Measurements from ENCODE around the gene CEP350. TPM values are rescaled to one million over a fixed set of nuclear protein-coding genes. Genes with fewer than 3 reads are reported as not detected.
A peak's percentile ranks its signal among the peaks of the same experiment; 100 is the strongest.

CEP350 gene
- total RNA-seq, 6 experiments from 2014 or later: 22.1 to 26.7 (median 25.2) TPM

- peak within 1 kb of the TSS; percentile 91 for H3K27ac Mint-ChIP-seq
- TF ChIP-seq CTCF (IDR thresholded peaks at IDR 0.05): peak; percentile 62
- peak within 1 kb of the TSS; percentile 96 for H3K4me3 Mint-ChIP-seq
- DNase-seq: peak; percentile 84
- H3K27me3 Mint-ChIP-seq (ENCODE audit: insufficient read depth): no peaks in the 10 kb centered on the region; the same call in none of the 2 replicates
- H3K9me3 Mint-ChIP-seq: no peaks in the 10 kb centered on the region
- peaks cover 85% of the 10 kb centered on the region for H3K4me1 Mint-ChIP-seq (ENCODE audit: low read depth)
- H3K36me3 Mint-ChIP-seq (ENCODE audit: low read depth): peaks cover 23% of the 10 kb centered on the region; the same call in 1 of the 2 replicates
Measured at GRCh38 chr1:180154325-180155181, 199.9 kb downstream of the CEP350 start, which contains the start of gene QSOX1. TSS of gene QSOX1 (plus strand) at chr1:180154869. CDS start at chr1:180154908, 39 bp downstream.

GRCh38 chr1:180155182-180155682 is 200.6 kb downstream of the CEP350 start:
- H3K27me3 Mint-ChIP-seq (ENCODE audit: insufficient read depth): no peaks in the 10 kb centered on the region; the same call in none of the 2 replicates
- H3K9me3 Mint-ChIP-seq: no peaks in the 10 kb centered on the region
- peak overlapping the region; percentile 82 for H3K27ac Mint-ChIP-seq
- peaks cover 28% of the 10 kb centered on the region; the same call in 1 of the 2 replicates for H3K36me3 Mint-ChIP-seq (ENCODE audit: low read depth)
- DNase-seq: no peak
- H3K4me3 Mint-ChIP-seq: peak overlapping the region; percentile 96
- peaks cover 87% of the 10 kb centered on the region for H3K4me1 Mint-ChIP-seq (ENCODE audit: low read depth)
- TF ChIP-seq CTCF (IDR thresholded peaks at IDR 0.05): no peak

- Mint-ChIP-seq H3K4me1 (ENCODE audit: low read depth) (peaks cover 84% of the 10 kb centered on the region), H3K9me3 (no peaks in the 10 kb centered on the region), H3K27me3 (ENCODE audit: insufficient read depth) (no peaks in the 10 kb centered on the region; the same call in none of the 2 replicates), H3K36me3 (ENCODE audit: low read depth) (peaks cover 33% of the 10 kb centered on the region; the same call in 1 of the 2 replicates), H3K27ac (peak overlapping the region; percentile 82), H3K4me3 (peak overlapping the region; percentile 96)
- DNase-seq: no peak
- no peak for TF ChIP-seq CTCF (IDR thresholded peaks at IDR 0.05)
Measured at GRCh38 chr1:180156201-180156600, 201.6 kb downstream of the CEP350 start.

DNA sequence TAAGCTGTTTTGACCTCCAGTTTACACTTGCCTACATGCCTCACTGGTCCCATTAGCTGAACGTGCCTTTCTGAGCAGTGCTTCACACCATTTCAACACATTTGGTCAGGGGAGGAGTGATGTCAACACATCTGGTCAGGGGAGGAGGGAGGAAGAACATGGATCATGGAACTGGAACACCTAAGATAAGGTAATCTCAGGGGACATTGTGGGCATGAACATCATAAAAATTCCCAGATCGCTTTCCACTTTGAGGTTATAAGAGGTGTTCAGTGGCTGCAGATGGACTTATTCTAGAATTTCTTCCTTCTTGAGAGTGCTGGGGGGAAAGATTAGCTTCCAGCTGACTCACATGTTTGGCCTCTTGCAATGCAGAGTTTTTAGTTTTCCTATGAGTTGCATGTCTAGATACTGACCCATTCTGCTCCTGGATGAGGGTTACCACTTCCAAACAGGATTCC is 202.1 kb downstream of the CEP350 start:
- H3K27ac Mint-ChIP-seq: peak overlapping the region; percentile 82
- peaks cover 79% of the 10 kb centered on the region for H3K4me1 Mint-ChIP-seq (ENCODE audit: low read depth)
- no peaks in the 10 kb centered on the region for H3K9me3 Mint-ChIP-seq
- H3K27me3 Mint-ChIP-seq (ENCODE audit: insufficient read depth): no peaks in the 10 kb centered on the region; the same call in none of the 2 replicates
- peak overlapping the region; percentile 96 for H3K4me3 Mint-ChIP-seq
- TF ChIP-seq CTCF (IDR thresholded peaks at IDR 0.05): no peak
- H3K36me3 Mint-ChIP-seq (ENCODE audit: low read depth): peaks cover 33% of the 10 kb centered on the region; the same call in 1 of the 2 replicates
- peak; percentile 77 for DNase-seq

GRCh38 chr1:180157108-180157507 is 202.5 kb downstream of the CEP350 start:
- no peak for TF ChIP-seq CTCF (IDR thresholded peaks at IDR 0.05)
- peak overlapping the region; percentile 96 for H3K4me3 Mint-ChIP-seq
- H3K27ac Mint-ChIP-seq: peak overlapping the region; percentile 82
- H3K4me1 Mint-ChIP-seq (ENCODE audit: low read depth): peaks cover 75% of the 10 kb centered on the region
- no peaks in the 10 kb centered on the region for H3K9me3 Mint-ChIP-seq
- no peaks in the 10 kb centered on the region; the same call in none of the 2 replicates for H3K27me3 Mint-ChIP-seq (ENCODE audit: insufficient read depth)
- peak; percentile 52 for DNase-seq
- peaks cover 33% of the 10 kb centered on the region; the same call in 1 of the 2 replicates for H3K36me3 Mint-ChIP-seq (ENCODE audit: low read depth)

All from HFFc6 (cell line).